Measurements from ENCODE around the gene MCC. TPM values are rescaled to one million over a fixed set of nuclear protein-coding genes. Genes with fewer than 3 reads are reported as not detected.

The MCC gene
- total RNA-seq, 1 donor from 2014 or later: 26.9 TPM

GRCh38 chr5:113118765-113119164 lies 369.5 kb downstream of the MCC start:
- Histone ChIP-seq H2AFZ (ENCODE audit: low read depth, low read length) (no peak overlapping the region), H4K20me1 (ENCODE audit: insufficient read depth, low read length) (peaks cover 9% of the 10 kb centered on the region), H3K4me1 (ENCODE audit: insufficient read depth, low read length) (no peaks in the 10 kb centered on the region), H3K36me3 (ENCODE audit: insufficient read depth, low read length) (no peaks in the 10 kb centered on the region), H3K9ac (ENCODE audit: low read length) (no peak overlapping the region), H3K27me3 (ENCODE audit: insufficient read depth, low read length) (no peaks in the 10 kb centered on the region), H3K27ac (ENCODE audit: low read depth, low read length) (no peak overlapping the region), H3K4me2 (ENCODE audit: low read length) (no peak overlapping the region), H3K79me2 (ENCODE audit: insufficient read depth, low read length) (no peaks in the 10 kb centered on the region), H3K4me3 (ENCODE audit: insufficient read depth, low read depth, low read length) (no peak overlapping the region), H3K9me3 (ENCODE audit: insufficient read depth, low read depth, low read length) (no peaks in the 10 kb centered on the region)
- Mint-ChIP-seq H3K27ac (ENCODE audit: unreplicated experiment) (no peak overlapping the region), H3K27me3 (ENCODE audit: low read depth, unreplicated experiment) (no peaks in the 10 kb centered on the region), H3K9me3 (ENCODE audit: unreplicated experiment) (peaks cover 3% of the 10 kb centered on the region), H3K36me3 (ENCODE audit: low read depth, unreplicated experiment) (peaks cover 22% of the 10 kb centered on the region), H3K4me3 (ENCODE audit: unreplicated experiment) (no peak overlapping the region), H3K4me1 (ENCODE audit: low read depth, unreplicated experiment) (peaks cover 10% of the 10 kb centered on the region)
- DNase-seq (ENCODE audit: low read depth): no peak
- no peak for TF ChIP-seq EZH2 (IDR thresholded peaks at IDR 0.05; ENCODE audit: insufficient read depth, low read length)
- TF ChIP-seq, protein P1, sequence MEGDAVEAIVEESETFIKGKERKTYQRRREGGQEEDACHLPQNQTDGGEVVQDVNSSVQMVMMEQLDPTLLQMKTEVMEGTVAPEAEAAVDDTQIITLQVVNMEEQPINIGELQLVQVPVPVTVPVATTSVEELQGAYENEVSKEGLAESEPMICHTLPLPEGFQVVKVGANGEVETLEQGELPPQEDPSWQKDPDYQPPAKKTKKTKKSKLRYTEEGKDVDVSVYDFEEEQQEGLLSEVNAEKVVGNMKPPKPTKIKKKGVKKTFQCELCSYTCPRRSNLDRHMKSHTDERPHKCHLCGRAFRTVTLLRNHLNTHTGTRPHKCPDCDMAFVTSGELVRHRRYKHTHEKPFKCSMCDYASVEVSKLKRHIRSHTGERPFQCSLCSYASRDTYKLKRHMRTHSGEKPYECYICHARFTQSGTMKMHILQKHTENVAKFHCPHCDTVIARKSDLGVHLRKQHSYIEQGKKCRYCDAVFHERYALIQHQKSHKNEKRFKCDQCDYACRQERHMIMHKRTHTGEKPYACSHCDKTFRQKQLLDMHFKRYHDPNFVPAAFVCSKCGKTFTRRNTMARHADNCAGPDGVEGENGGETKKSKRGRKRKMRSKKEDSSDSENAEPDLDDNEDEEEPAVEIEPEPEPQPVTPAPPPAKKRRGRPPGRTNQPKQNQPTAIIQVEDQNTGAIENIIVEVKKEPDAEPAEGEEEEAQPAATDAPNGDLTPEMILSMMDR (IDR thresholded peaks at IDR 0.05; ENCODE audit: insufficient read depth, low read depth, low read length): no peak
- no peak for FAIRE-seq

- Histone ChIP-seq H3K27ac (ENCODE audit: low read depth, low read length) (no peak overlapping the region), H3K27me3 (ENCODE audit: insufficient read depth, low read length) (no peaks in the 10 kb centered on the region), H3K4me2 (ENCODE audit: low read length) (no peak overlapping the region), H4K20me1 (ENCODE audit: insufficient read depth, low read length) (peaks cover 9% of the 10 kb centered on the region), H2AFZ (ENCODE audit: low read depth, low read length) (no peak overlapping the region), H3K9me3 (ENCODE audit: insufficient read depth, low read depth, low read length) (no peaks in the 10 kb centered on the region), H3K4me3 (ENCODE audit: insufficient read depth, low read depth, low read length) (no peak overlapping the region), H3K36me3 (ENCODE audit: insufficient read depth, low read length) (no peaks in the 10 kb centered on the region), H3K9ac (ENCODE audit: low read length) (no peak overlapping the region), H3K4me1 (ENCODE audit: insufficient read depth, low read length) (no peaks in the 10 kb centered on the region), H3K79me2 (ENCODE audit: insufficient read depth, low read length) (no peaks in the 10 kb centered on the region)
- Mint-ChIP-seq H3K27me3 (ENCODE audit: low read depth, unreplicated experiment) (no peaks in the 10 kb centered on the region), H3K9me3 (ENCODE audit: unreplicated experiment) (peaks cover 3% of the 10 kb centered on the region), H3K27ac (ENCODE audit: unreplicated experiment) (no peak overlapping the region), H3K4me3 (ENCODE audit: unreplicated experiment) (no peak overlapping the region), H3K36me3 (ENCODE audit: low read depth, unreplicated experiment) (peaks cover 25% of the 10 kb centered on the region), H3K4me1 (ENCODE audit: low read depth, unreplicated experiment) (peaks cover 10% of the 10 kb centered on the region)
- TF ChIP-seq, protein P1 (IDR thresholded peaks at IDR 0.05; ENCODE audit: insufficient read depth, low read depth, low read length): no peak
- no peak for DNase-seq (ENCODE audit: low read depth)
- no peak for FAIRE-seq
These were observed 370.0 kb downstream of the MCC start for GRCh38 chr5:113118298-113118697.

GRCh38 chr5:113117543-113118115 lies 370.6 kb downstream of the MCC start:
- Histone ChIP-seq H3K4me3 (ENCODE audit: insufficient read depth, low read depth, low read length) (no peak overlapping the region), H4K20me1 (ENCODE audit: insufficient read depth, low read length) (peaks cover 9% of the 10 kb centered on the region), H3K9ac (ENCODE audit: low read length) (no peak overlapping the region), H3K4me1 (ENCODE audit: insufficient read depth, low read length) (no peaks in the 10 kb centered on the region), H3K27ac (ENCODE audit: low read depth, low read length) (no peak overlapping the region), H3K9me3 (ENCODE audit: insufficient read depth, low read depth, low read length) (no peaks in the 10 kb centered on the region), H3K36me3 (ENCODE audit: insufficient read depth, low read length) (no peaks in the 10 kb centered on the region), H2AFZ (ENCODE audit: low read depth, low read length) (no peak overlapping the region), H3K27me3 (ENCODE audit: insufficient read depth, low read length) (no peaks in the 10 kb centered on the region), H3K4me2 (ENCODE audit: low read length) (no peak overlapping the region), H3K79me2 (ENCODE audit: insufficient read depth, low read length) (no peaks in the 10 kb centered on the region)
- Mint-ChIP-seq H3K4me3 (ENCODE audit: unreplicated experiment) (no peak overlapping the region), H3K36me3 (ENCODE audit: low read depth, unreplicated experiment) (peaks cover 25% of the 10 kb centered on the region), H3K27me3 (ENCODE audit: low read depth, unreplicated experiment) (no peaks in the 10 kb centered on the region), H3K4me1 (ENCODE audit: low read depth, unreplicated experiment) (peaks cover 10% of the 10 kb centered on the region), H3K9me3 (ENCODE audit: unreplicated experiment) (peaks cover 3% of the 10 kb centered on the region), H3K27ac (ENCODE audit: unreplicated experiment) (no peak overlapping the region)
- TF ChIP-seq EZH2 (IDR thresholded peaks at IDR 0.05; ENCODE audit: insufficient read depth, low read length): no peak
- TF ChIP-seq, protein P1 (IDR thresholded peaks at IDR 0.05; ENCODE audit: insufficient read depth, low read depth, low read length): no peak
- DNase-seq (ENCODE audit: low read depth) (no peak), FAIRE-seq (no peak)
